Brain microvascular endothelial cell (primary cell): ENCODE measurements around the gene CCN2.
"Not testable (repeated sequence)": the region's sequence is repeated elsewhere in the genome, so short reads cannot be mapped to it uniquely, and the experiment has no call there.

Experiments used
- DNase-seq: peaks from one replicate; pipeline ENCODE4 v3.0.0-alpha.2; 2020
- H3K27ac ChIP-seq: fragments of 250-450 bp; sonication (Bioruptor Pico); 2 replicates; pipeline ENCODE4 v1.5.1; 2020; ENCODE audit warnings: mild to moderate bottlenecking, moderate library complexity
- H3K27me3 ChIP-seq: fragments of 250-450 bp; sonication (Bioruptor Pico); replicated peaks from 2 replicates; pipeline ENCODE4 v1.5.1; 2020; ENCODE audit warnings: mild to moderate bottlenecking
- H3K36me3 ChIP-seq: fragments of 250-450 bp; sonication (Bioruptor Pico); replicated peaks from 2 replicates; pipeline ENCODE4 v1.5.1; 2020; ENCODE audit warnings: mild to moderate bottlenecking
- H3K4me3 ChIP-seq: 2 replicates; pipeline ENCODE4 v1.5.1; 2011; ENCODE audit warnings: low read depth, mild to moderate bottlenecking, control low read depth, low read length, moderate library complexity
- in situ Hi-C: cut with HindIII; loops from 2 replicates; pipeline ENCODE4 v1.10.0; 2017; ENCODE audit warnings: low sequenced_read_pairs, low pct_ligation_motif_present
- TF ChIP-seq, protein P1 (sequence below): IDR thresholded peaks from 2 replicates; pipeline ENCODE4 v1.5.1; 2011; ENCODE audit warnings: low read depth, mild to moderate bottlenecking, moderate library complexity, low read length, control low read depth, inconsistent platforms; ENCODE audit errors: missing control alignments

CCN2 gene

DNA sequence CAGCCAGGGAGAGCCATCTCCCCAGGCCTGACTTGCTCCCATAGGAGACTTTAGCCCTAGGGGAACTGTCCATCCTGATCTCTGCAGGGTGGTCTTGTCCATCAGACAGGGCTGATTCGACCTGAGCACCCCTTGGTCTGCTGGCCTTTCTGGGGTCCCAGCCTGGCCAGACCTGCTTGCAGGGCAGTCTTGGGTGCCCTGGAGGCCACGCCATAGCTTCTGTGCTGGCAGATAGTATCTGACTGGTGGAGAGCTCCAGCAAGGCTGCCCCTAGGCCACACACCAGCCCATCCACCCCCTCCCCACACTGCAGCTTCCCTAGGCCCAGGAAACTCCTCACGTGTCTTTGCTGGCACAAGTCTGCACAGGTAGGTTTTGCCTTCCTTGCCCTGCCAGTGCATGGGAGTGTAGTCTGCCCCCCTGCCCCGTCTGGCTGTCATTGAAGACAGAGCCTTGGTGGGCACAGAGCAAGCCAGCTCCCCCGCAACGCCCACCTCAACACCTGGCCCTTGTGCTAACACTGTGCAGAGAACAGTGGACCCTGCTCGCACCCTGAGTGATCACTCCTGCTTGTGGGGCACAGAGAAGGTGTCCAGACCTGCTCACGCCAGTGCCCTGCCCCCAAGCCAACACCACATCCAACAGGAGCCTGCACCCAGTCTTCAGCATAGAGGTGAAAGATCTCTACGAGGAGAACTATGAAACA, 32.4 kb downstream of the CCN2 start:
- H3K36me3 ChIP-seq: no peaks in the 10 kb centered on the region
- in situ Hi-C loops: no loop called here
- no peak overlapping the region for H3K4me3 ChIP-seq
- no peak for DNase-seq
- H3K27ac ChIP-seq: no peak overlapping the region
- TF ChIP-seq, protein P1, sequence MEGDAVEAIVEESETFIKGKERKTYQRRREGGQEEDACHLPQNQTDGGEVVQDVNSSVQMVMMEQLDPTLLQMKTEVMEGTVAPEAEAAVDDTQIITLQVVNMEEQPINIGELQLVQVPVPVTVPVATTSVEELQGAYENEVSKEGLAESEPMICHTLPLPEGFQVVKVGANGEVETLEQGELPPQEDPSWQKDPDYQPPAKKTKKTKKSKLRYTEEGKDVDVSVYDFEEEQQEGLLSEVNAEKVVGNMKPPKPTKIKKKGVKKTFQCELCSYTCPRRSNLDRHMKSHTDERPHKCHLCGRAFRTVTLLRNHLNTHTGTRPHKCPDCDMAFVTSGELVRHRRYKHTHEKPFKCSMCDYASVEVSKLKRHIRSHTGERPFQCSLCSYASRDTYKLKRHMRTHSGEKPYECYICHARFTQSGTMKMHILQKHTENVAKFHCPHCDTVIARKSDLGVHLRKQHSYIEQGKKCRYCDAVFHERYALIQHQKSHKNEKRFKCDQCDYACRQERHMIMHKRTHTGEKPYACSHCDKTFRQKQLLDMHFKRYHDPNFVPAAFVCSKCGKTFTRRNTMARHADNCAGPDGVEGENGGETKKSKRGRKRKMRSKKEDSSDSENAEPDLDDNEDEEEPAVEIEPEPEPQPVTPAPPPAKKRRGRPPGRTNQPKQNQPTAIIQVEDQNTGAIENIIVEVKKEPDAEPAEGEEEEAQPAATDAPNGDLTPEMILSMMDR: no peak
- no peaks in the 10 kb centered on the region for H3K27me3 ChIP-seq

DNA sequence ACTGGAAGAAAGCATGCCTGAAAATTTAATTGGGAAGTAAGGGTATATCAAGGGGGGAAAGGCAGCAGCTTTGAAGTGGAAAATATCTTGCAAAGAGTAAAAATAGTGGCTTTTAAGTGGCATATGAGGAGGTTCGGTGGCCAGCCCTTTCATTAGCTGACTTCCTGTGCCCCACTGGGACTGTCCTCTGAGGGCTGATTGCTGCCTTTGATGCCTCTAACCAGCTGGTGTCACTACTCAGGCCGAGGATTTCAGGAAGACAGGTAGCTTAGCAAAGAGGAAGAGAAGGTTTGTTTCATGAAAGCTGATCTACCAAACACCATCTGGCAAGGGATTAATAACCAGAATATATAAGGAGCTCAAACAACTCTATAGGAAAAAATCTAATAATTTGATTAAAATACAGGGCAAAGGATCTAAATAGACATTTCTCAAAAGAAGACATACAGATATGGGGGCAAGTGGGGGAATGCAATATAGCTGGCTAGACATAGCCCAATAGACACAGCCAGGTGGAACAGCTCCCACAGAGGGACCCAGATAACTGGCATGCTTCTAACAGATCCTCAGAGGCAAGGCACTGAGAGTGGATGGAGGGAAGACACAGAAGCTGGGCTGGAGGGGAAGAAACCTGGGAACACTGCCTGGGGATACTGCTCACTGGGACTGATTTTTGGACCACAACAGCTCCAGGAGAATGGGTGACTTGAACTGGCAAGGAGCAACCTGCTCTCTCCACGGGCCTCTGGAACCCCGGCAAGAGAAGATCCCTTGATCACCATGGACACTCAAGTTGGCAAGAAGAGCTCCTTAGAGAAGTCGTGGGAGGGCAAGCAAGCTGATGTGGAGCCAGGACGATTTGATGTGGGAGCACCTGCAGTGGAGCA, 33.2 kb downstream of the CCN2 start:
- Histone ChIP-seq H3K36me3 (no peaks in the 10 kb centered on the region), H3K4me3 (no peak overlapping the region), H3K27ac (no peak overlapping the region), H3K27me3 (no peaks in the 10 kb centered on the region)
- TF ChIP-seq, protein P1: no peak
- in situ Hi-C loops: no loop called here
- DNase-seq: no peak

DNA sequence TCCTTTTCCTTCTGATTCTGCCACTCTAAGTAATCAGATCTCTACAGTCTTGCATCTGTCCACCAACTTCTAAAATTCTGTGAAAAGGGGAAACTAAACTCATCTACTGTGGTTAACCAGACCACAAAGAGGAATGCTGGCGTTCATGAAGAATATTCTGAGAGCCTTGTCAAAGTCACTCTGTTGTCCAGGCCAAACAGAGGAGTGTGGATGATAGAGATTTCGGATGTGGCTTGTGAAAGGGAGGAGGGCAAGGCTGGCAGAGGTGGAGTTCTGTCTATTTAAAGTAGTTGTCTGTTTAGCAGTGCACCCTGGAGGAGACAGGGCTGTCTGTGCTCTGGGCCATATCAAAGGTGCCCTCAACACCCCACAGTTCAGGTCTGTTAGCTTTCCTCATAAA, 33.9 kb downstream of the CCN2 start:
- DNase-seq: peak; percentile 20
- H3K27ac ChIP-seq: no peak overlapping the region
- no peak overlapping the region for H3K4me3 ChIP-seq
- TF ChIP-seq, protein P1: no peak
- H3K27me3 ChIP-seq: no peaks in the 10 kb centered on the region
- in situ Hi-C loops: no loop called here
- no peaks in the 10 kb centered on the region for H3K36me3 ChIP-seq

DNA sequence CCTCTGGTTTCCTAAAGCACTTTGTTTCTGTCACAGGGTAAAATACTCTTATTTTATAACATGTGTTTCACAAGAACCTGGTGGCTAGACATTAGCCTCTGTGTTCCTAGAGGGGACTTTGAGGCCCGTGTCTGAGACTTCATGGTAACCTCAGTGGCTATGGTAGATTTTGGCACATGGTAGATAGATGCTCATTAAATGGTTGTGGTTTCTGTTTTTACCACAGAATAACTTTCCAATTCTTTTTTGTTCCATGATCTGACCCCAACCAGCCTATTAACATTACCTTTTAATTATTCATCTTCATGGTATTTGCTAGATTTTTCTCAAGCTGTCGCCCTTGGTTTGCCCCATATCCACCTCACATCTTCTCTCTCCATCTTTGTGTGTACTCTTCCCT, 34.3 kb downstream of the CCN2 start:
- Histone ChIP-seq H3K27me3 (no peaks in the 10 kb centered on the region), H3K36me3 (no peaks in the 10 kb centered on the region), H3K27ac (no peak overlapping the region), H3K4me3 (no peak overlapping the region)
- no peak for DNase-seq
- in situ Hi-C loops: no loop called here
- TF ChIP-seq, protein P1: no peak

DNA sequence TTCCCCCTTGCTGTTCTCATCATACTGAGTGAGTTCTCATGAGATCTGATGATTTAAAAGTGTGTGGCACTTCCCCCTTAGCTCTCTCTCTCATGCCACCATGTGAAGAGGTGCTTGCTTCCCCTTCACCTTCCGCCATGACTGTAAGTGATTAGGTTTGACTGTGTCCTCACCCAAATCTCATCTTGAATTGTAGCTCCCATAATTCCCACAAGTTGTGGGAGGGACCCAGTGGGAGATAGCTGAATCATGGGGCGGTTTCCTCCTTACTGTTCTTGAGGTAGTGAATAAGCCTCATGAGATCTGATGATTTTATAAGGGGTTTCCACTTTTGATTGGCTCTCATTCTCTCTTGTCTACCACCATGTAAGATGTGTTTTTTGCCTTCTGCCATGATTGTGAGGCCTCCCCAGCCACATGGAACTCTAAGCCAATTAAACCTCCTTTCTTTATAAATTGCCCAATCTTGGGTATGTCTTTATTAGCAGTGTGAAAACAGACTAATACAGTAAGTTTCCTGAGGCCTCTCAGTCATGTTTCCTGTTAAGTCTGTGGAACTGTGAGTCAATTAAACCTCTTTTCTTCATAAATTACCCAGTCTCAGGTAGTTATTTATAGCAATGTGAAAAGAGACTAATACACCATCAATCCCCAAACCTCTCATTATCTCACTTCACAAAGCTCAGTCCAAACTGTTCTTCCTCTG, 34.9 kb downstream of the CCN2 start:
- DNase-seq, H3K4me3 ChIP-seq, H3K27me3 ChIP-seq, in situ Hi-C loops, H3K27ac ChIP-seq, H3K36me3 ChIP-seq: not testable (repeated sequence)

DNA sequence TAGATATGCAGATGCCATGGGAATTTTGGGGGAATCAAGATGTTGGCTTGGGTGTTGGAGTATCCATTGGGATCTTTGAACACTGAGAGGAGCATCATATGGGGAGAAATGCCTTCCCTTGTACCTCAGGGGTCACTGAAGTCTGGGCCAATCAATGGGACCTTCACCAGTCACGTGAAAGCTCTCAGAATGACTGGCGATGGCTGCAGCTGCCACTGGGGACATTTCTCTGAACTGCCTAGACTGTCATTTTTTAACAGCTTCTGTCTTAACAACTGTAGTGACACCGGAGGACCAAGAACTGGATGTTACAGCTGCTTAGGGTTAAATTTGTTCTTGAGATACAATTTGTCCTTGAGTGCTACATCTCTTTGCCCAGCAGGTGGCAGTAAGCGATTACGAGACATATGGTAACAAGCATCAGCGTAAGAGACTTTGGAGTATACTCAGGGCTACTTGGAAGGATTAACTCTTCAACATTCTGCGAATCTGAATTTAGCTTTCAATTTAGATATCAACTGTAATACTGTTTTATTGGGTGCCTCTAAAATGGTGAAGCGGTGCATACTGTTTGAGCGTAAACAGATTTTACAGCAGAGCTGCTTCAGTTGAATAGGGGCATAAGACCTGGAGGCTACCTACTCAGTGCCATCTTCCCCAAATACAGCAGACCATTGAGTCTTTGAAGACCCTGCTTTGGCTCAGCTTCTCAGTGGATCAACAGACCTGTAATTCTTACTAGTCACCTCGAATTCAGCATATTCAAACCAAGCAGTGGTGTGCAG, 36.0 kb downstream of the CCN2 start:
- Histone ChIP-seq H3K27ac (no peak overlapping the region), H3K27me3 (no peaks in the 10 kb centered on the region), H3K4me3 (no peak overlapping the region), H3K36me3 (no peaks in the 10 kb centered on the region)
- peak; percentile 85 for DNase-seq
- TF ChIP-seq, protein P1: peak; percentile 85
- in situ Hi-C loops: no loop called here
